Body of pancreas (tissue), 4 donors: ENCODE data around the gene PHKA1.

Experiments used
- POLR2A ChIP-seq, 3 donors: fragments of 450-650 bp; IDR thresholded peaks; one replicate each; pipeline ENCODE4 v1.6.1; 2016; ENCODE audit warnings: antibody characterized with exemption in 3 of 3, mild to moderate bottlenecking in 2 of 3
- TF ChIP-seq, protein P1 (sequence below), 7 experiments: fragments of 450-650 bp in 4 of 7; fragments of 200-600 bp in 3 of 7; sonication (generic) in 3 of 7; IDR thresholded peaks; one replicate each; pipeline ENCODE4 v1.5.1; 2016 to 2019; ENCODE audit warnings: antibody characterized with exemption in 7 of 7

- TF ChIP-seq, protein P1, sequence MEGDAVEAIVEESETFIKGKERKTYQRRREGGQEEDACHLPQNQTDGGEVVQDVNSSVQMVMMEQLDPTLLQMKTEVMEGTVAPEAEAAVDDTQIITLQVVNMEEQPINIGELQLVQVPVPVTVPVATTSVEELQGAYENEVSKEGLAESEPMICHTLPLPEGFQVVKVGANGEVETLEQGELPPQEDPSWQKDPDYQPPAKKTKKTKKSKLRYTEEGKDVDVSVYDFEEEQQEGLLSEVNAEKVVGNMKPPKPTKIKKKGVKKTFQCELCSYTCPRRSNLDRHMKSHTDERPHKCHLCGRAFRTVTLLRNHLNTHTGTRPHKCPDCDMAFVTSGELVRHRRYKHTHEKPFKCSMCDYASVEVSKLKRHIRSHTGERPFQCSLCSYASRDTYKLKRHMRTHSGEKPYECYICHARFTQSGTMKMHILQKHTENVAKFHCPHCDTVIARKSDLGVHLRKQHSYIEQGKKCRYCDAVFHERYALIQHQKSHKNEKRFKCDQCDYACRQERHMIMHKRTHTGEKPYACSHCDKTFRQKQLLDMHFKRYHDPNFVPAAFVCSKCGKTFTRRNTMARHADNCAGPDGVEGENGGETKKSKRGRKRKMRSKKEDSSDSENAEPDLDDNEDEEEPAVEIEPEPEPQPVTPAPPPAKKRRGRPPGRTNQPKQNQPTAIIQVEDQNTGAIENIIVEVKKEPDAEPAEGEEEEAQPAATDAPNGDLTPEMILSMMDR (IDR thresholded peaks at IDR 0.05): no peak
- TF ChIP-seq POLR2A (IDR thresholded peaks at IDR 0.05): no peak
Observed at GRCh38 chrX:72676465-72676864, 37.6 kb downstream of the PHKA1 start.
